Esophagus muscularis mucosa (tissue), 4 donors: Measurements from ENCODE around the gene SPATA3. TPM values are rescaled to one million over a fixed set of nuclear protein-coding genes. Genes with fewer than 3 reads are reported as not detected.
"Not testable (repeated sequence)": the region's sequence is repeated elsewhere in the genome, so short reads cannot be mapped to it uniquely, and the experiment has no call there.

Source experiments
- DNase-seq: peaks from one replicate; pipeline ENCODE4 v3.0.0-alpha.2; 2017; ENCODE audit errors: extremely low spot score
- H3K27ac ChIP-seq, 4 donors: fragments of 200-600 bp; sonication (generic); replicated peaks in 1 of 4; 1 replicate in 3 of 4; 2 replicates in 1 of 4; pipeline ENCODE4 v1.5.1; 2016 to 2019; ENCODE audit warnings: mild to moderate bottlenecking in 1 of 4
- H3K27me3 ChIP-seq, 4 donors: fragments of 200-600 bp; sonication (generic); one replicate each; pipeline versions ENCODE4 v1.5.1 to v1.6.0; 2016 to 2019
- H3K36me3 ChIP-seq, 4 donors: fragments of 200-600 bp; sonication (generic); one replicate each; pipeline ENCODE4 v1.5.1; 2016 to 2019
- H3K4me1 ChIP-seq, 4 donors: fragments of 200-600 bp; sonication (generic); one replicate each; pipeline ENCODE4 v1.5.1; 2016 to 2019
- H3K4me3 ChIP-seq, 4 donors: fragments of 200-600 bp; sonication (generic); 1 replicate in 2 of 4; 2 replicates in 2 of 4; pipeline ENCODE4 v1.5.1; 2016 to 2019; ENCODE audit warnings: mild to moderate bottlenecking in 4 of 4, moderate library complexity in 1 of 4
- H3K9me3 ChIP-seq, 4 donors: fragments of 200-600 bp; sonication (generic); 1 replicate in 3 of 4; 2 replicates in 1 of 4; pipeline ENCODE4 v1.5.1; 2016 to 2019
- CTCF ChIP-seq, 3 experiments: fragments of 200-600 bp in 2 of 3; fragments of 450-650 bp in 1 of 3; sonication (generic) in 2 of 3; IDR thresholded peaks; one replicate each; pipeline ENCODE4 v1.5.1; 2017 to 2019; ENCODE audit warnings: antibody characterized with exemption in 3 of 3, mild to moderate bottlenecking in 2 of 3, moderate library complexity in 1 of 3
- EP300 ChIP-seq: sonication (generic); formaldehyde crosslinking; IDR thresholded peaks from one replicate; pipeline ENCODE4 v1.6.1; 2017; ENCODE audit warnings: antibody characterized with exemption
- POLR2A ChIP-seq: fragments of 450-650 bp; IDR thresholded peaks from one replicate; pipeline ENCODE4 v1.6.1; 2017; ENCODE audit warnings: antibody characterized with exemption, moderate library complexity, mild to moderate bottlenecking, low read depth
- POLR2AphosphoS5 ChIP-seq, 2 donors: sonication (generic); formaldehyde crosslinking; IDR thresholded peaks; one replicate each; pipeline ENCODE4 v1.6.1; 2017; ENCODE audit warnings: antibody characterized with exemption in 2 of 2
- WGBS: methylation state at CpG from one replicate; pipeline ENCODE4 v1.1.5; 2018; 5-methylcytosine and 5-hydroxymethylcytosine counted together
- intact Hi-C: fragments of 100-400 bp; cut with DNase I; formaldehyde crosslinking; loops from one replicate; pipeline ENCODE4 v1.15.1; 2023
- total RNA-seq, 4 donors: library from RNA; depleted of rRNA; stranded (reverse); fragments of >200 nt; gene quantifications; one replicate each; pipeline versions ENCODE4 v1.1.0 to v1.2.1, GENCODE V29; 2016

SPATA3 gene
- total RNA-seq, 4 donors from 2014 or later = not detected

GRCh38 chr2:230967113-230967512, 28.8 kb upstream of the SPATA3 start:
- DNase-seq = no peak
- Histone ChIP-seq H3K27ac (no peak overlapping the region), H3K9me3 (no peaks in the 10 kb centered on the region), H3K4me3 (no peak overlapping the region), H3K36me3 (no peaks in the 10 kb centered on the region), H3K27me3 (peaks cover 0 to 16% (median 0%) of the 10 kb centered on the region in 4 donors), H3K4me1 (no peaks in the 10 kb centered on the region)
- WGBS = 84% methylated on average over 3 of the region's 3 CpGs
- intact Hi-C loops = no loop called here
- no peak for TF ChIP-seq EP300
- no peak for TF ChIP-seq CTCF (IDR thresholded peaks at IDR 0.05)
- no peak for TF ChIP-seq POLR2A
- no peak for TF ChIP-seq POLR2AphosphoS5 (IDR thresholded peaks at IDR 0.05)

GRCh38 chr2:230968314-230968713, 27.6 kb upstream of the SPATA3 start:
- H3K27ac ChIP-seq, H3K4me1 ChIP-seq, H3K9me3 ChIP-seq, DNase-seq, H3K27me3 ChIP-seq, H3K36me3 ChIP-seq, H3K4me3 ChIP-seq, intact Hi-C loops: not testable (repeated sequence)
- WGBS = 93% methylated on average over 6 of the region's 6 CpGs

GRCh38 chr2:230968921-230969658, 26.8 kb upstream of the SPATA3 start:
- WGBS = 88% methylated on average over 15 of the region's 16 CpGs
- no peak for TF ChIP-seq POLR2AphosphoS5 (IDR thresholded peaks at IDR 0.05)
- TF ChIP-seq CTCF (IDR thresholded peaks at IDR 0.05) = no peak
- no peak for TF ChIP-seq EP300
- TF ChIP-seq POLR2A = no peak
- H3K27me3 ChIP-seq = peaks cover 0 to 9% (median 0%) of the 10 kb centered on the region in 4 donors
- intact Hi-C loops = no loop called here
- no peak overlapping the region for H3K4me3 ChIP-seq
- no peaks in the 10 kb centered on the region for H3K4me1 ChIP-seq
- H3K36me3 ChIP-seq = no peaks in the 10 kb centered on the region
- DNase-seq = no peak
- H3K27ac ChIP-seq = no peak overlapping the region
- H3K9me3 ChIP-seq = no peaks in the 10 kb centered on the region

- H3K27me3 ChIP-seq = peaks cover 0 to 6% (median 0%) of the 10 kb centered on the region in 4 donors
- no peaks in the 10 kb centered on the region for H3K4me1 ChIP-seq
- no peaks in the 10 kb centered on the region for H3K36me3 ChIP-seq
- 75% methylated on average over 2 of the region's 2 CpGs for WGBS
- H3K4me3 ChIP-seq = no peak overlapping the region
- no peak for TF ChIP-seq POLR2AphosphoS5 (IDR thresholded peaks at IDR 0.05)
- no peak for TF ChIP-seq POLR2A
- no peak for TF ChIP-seq CTCF (IDR thresholded peaks at IDR 0.05)
- no peak for TF ChIP-seq EP300
- H3K27ac ChIP-seq = no peak overlapping the region
- no peak for DNase-seq
- intact Hi-C loops = no loop called here
- no peaks in the 10 kb centered on the region for H3K9me3 ChIP-seq
Observed at GRCh38 chr2:230969659-230970015, 26.3 kb upstream of the SPATA3 start.

GRCh38 chr2:230972046-230972445, 23.9 kb upstream of the SPATA3 start:
- H3K9me3 ChIP-seq = no peaks in the 10 kb centered on the region
- no peak overlapping the region for H3K4me3 ChIP-seq
- intact Hi-C loops = no loop called here
- H3K4me1 ChIP-seq = no peaks in the 10 kb centered on the region
- no peaks in the 10 kb centered on the region for H3K36me3 ChIP-seq
- peaks cover 0 to 14% (median 0%) of the 10 kb centered on the region in 4 donors for H3K27me3 ChIP-seq
- no peak for DNase-seq
- WGBS = 78% methylated on average over 5 of the region's 5 CpGs
- TF ChIP-seq EP300 (no peak), POLR2AphosphoS5 (IDR thresholded peaks at IDR 0.05) (no peak), CTCF (IDR thresholded peaks at IDR 0.05) (no peak), POLR2A (no peak)
- no peak overlapping the region for H3K27ac ChIP-seq
